HCT116 (cell line): ENCODE data around the gene CLIC3. TPM values are rescaled to one million over a fixed set of nuclear protein-coding genes. Genes with fewer than 3 reads are reported as not detected.

Experiments used
- ATAC-seq: fragments of 200-7000 bp; cut with Tn5 transposase; 2 replicates; pipeline ENCODE4 v1.9.1; 2020; ENCODE audit warnings: mild to moderate bottlenecking, moderate library complexity
- BruUV-seq: library from RNA; stranded (reverse); fragments of 400-500 nt; replicated peaks from 2 replicates; lab custom pipeline; 2021; lab: Mats Ljungman, UMichigan
- CTCF ChIA-PET: fragments of 300-600 bp; sonication (Branson Sonifier 250); formaldehyde crosslinking; loops from one replicate; lab custom pipeline; 2021; ENCODE audit warnings: antibody characterized with exemption; lab: Charles Lee
- POLR2A ChIA-PET: fragments of 300-600, 350-600 bp; sonication (Branson Sonifier 250); formaldehyde crosslinking; loops from one replicate; lab custom pipeline; 2021; ENCODE audit warnings: antibody characterized with exemption; lab: Charles Lee
- RAD21 ChIA-PET, 2 experiments: fragments of 300-600 bp; sonication (Branson Sonifier 250); formaldehyde crosslinking; loops; one replicate each; lab custom pipeline; 2023; ENCODE audit warnings: low total read pairs in 2 of 2; ENCODE audit not compliant: uncharacterized antibody in 2 of 2, unreplicated experiment in 2 of 2, low non-redundant PET in 1 of 2; lab: Charles Lee
- DNase-seq: peaks from one replicate; pipeline ENCODE4 v3.0.0-alpha.2; 2010; ENCODE audit warnings: low read depth, low spot score
- H2AFZ ChIP-seq: fragments of 200-600 bp; shearing (Covaris generic), sonication (generic); 2 replicates; pipeline ENCODE4 v1.6.1; 2017; ENCODE audit warnings: low read depth, mixed run types, mixed read lengths, antibody characterized with exemption, low read length; ENCODE audit not compliant: poor library complexity, severe bottlenecking
- H3K27ac ChIP-seq: 2 replicates; pipeline ENCODE4 v1.5.1; 2012; ENCODE audit warnings: low read depth, low read length
- H3K27me3 ChIP-seq: fragments of 200-600 bp; sonication (generic); 2 replicates; pipeline ENCODE4 v1.6.1; 2016; ENCODE audit warnings: mixed run types, low read length, mixed read lengths; ENCODE audit not compliant: insufficient read depth
- H3K36me3 ChIP-seq, 2 experiments: fragments of 200-500 bp in 1 of 2; fragments of 200-600 bp in 1 of 2; sonication (Bioruptor generic) in 1 of 2; sonication (generic) in 1 of 2; 2 replicates each; pipeline versions ENCODE4 v1.5.1 to v1.6.1; 2014 to 2016; ENCODE audit warnings: low read length in 2 of 2, inconsistent platforms in 1 of 2, mixed read lengths in 1 of 2, mixed run types in 1 of 2; ENCODE audit not compliant: insufficient read depth in 2 of 2, control insufficient read depth in 1 of 2
- H3K4me1 ChIP-seq, 2 experiments: fragments of 200-600 bp in 1 of 2; sonication (generic) in 1 of 2; 2 replicates each; pipeline versions ENCODE4 v1.5.1 to v1.6.1; 2012 to 2017; ENCODE audit warnings: low read length in 2 of 2, inconsistent platforms in 1 of 2, mild to moderate bottlenecking in 1 of 2, mixed read lengths in 1 of 2, mixed run types in 1 of 2, moderate library complexity in 1 of 2; ENCODE audit not compliant: insufficient read depth in 2 of 2, control insufficient read depth in 1 of 2
- H3K4me2 ChIP-seq: fragments of 200-600 bp; sonication (generic); 2 replicates; pipeline ENCODE4 v1.6.1; 2017; ENCODE audit warnings: mixed run types, low read length, mixed read lengths
- H3K4me3 ChIP-seq, 2 experiments: fragments of 200-600 bp in 1 of 2; sonication (generic) in 1 of 2; replicated peaks in 1 of 2; 2 replicates each; pipeline ENCODE4 v1.5.1; 2011 to 2016; ENCODE audit warnings: low read length in 2 of 2, control low read depth in 1 of 2, low read depth in 1 of 2, mild to moderate bottlenecking in 1 of 2, mixed read lengths in 1 of 2, mixed run types in 1 of 2
- H3K79me2 ChIP-seq: fragments of 200-600 bp; sonication (generic); 2 replicates; pipeline ENCODE4 v1.6.1; 2017; ENCODE audit warnings: mild to moderate bottlenecking, mixed run types, low read length, moderate library complexity, mixed read lengths; ENCODE audit not compliant: insufficient read depth
- H3K9ac ChIP-seq: fragments of 200-600 bp; sonication (generic); 2 replicates; pipeline ENCODE4 v1.6.1; 2016; ENCODE audit warnings: low read length, mixed read lengths
- H3K9me2 ChIP-seq: fragments of 200-600 bp; sonication (generic), shearing (Covaris generic); 2 replicates; pipeline ENCODE4 v1.6.1; 2017; ENCODE audit warnings: mixed run types, mild to moderate bottlenecking, moderate library complexity; ENCODE audit not compliant: insufficient read depth
- H3K9me3 ChIP-seq, 2 experiments: fragments of 200-500 bp in 1 of 2; fragments of 200-600 bp in 1 of 2; sonication (Bioruptor generic) in 1 of 2; sonication (generic) in 1 of 2; 2 replicates each; pipeline ENCODE4 v1.6.1; 2014 to 2017; ENCODE audit warnings: low read length in 2 of 2, mixed read lengths in 2 of 2, inconsistent platforms in 1 of 2, low read depth in 1 of 2, mild to moderate bottlenecking in 1 of 2, mixed run types in 1 of 2, moderate library complexity in 1 of 2; ENCODE audit not compliant: control insufficient read depth in 1 of 2, insufficient read depth in 1 of 2
- H4K20me1 ChIP-seq: fragments of 200-600 bp; sonication (generic), shearing (Covaris generic); 2 replicates; pipeline ENCODE4 v1.6.1; 2017; ENCODE audit warnings: mixed run types, mild to moderate bottlenecking, moderate library complexity; ENCODE audit not compliant: insufficient read depth
- ATF3 ChIP-seq: IDR thresholded peaks from 2 replicates; pipeline ENCODE4 v1.6.1; 2012
- CEBPB ChIP-seq: IDR thresholded peaks from 2 replicates; pipeline ENCODE4 v1.6.1; 2012; ENCODE audit warnings: low read depth
- CTCF ChIP-seq, 3 experiments: fragments of 200-600 bp in 1 of 3; sonication (generic) in 1 of 3; IDR thresholded peaks in 2 of 3; conservative IDR thresholded peaks in 1 of 3; 2 replicates each; pipeline ENCODE4 v1.5.1; 2012 to 2017; ENCODE audit warnings: low read depth in 2 of 3, low read length in 2 of 3, antibody characterized with exemption in 1 of 3, borderline replicate concordance in 1 of 3, control low read depth in 1 of 3, mild to moderate bottlenecking in 1 of 3, mixed read lengths in 1 of 3, mixed run types in 1 of 3, moderate library complexity in 1 of 3; ENCODE audit not compliant: insufficient read depth in 1 of 3
- EGR1 ChIP-seq: IDR thresholded peaks from 2 replicates; pipeline ENCODE4 v1.6.1; 2012; ENCODE audit warnings: low read depth
- ELF1 ChIP-seq: IDR thresholded peaks from 2 replicates; pipeline ENCODE4 v1.6.1; 2012; ENCODE audit warnings: low read depth, borderline replicate concordance
- EZH2 ChIP-seq: fragments of 200-600 bp; sonication (generic); IDR thresholded peaks from 2 replicates; pipeline ENCODE4 v1.6.1; 2017; ENCODE audit warnings: antibody characterized with exemption, mixed run types
- EZH2phosphoT487 ChIP-seq: fragments of 200-600 bp; IDR thresholded peaks from 2 replicates; pipeline ENCODE4 v1.6.1; 2018; ENCODE audit warnings: antibody characterized with exemption, borderline replicate concordance
- FOSL1 ChIP-seq: IDR thresholded peaks from 2 replicates; pipeline ENCODE4 v1.6.1; 2012; ENCODE audit warnings: low read depth
- JUND ChIP-seq: IDR thresholded peaks from 2 replicates; pipeline ENCODE4 v1.6.1; 2012
- MAX ChIP-seq: IDR thresholded peaks from 2 replicates; pipeline ENCODE4 v1.6.1; 2012
- POLR2A ChIP-seq: IDR thresholded peaks from 2 replicates; pipeline ENCODE4 v1.7.0; 2011; ENCODE audit warnings: borderline replicate concordance; ENCODE audit not compliant: insufficient read depth, insufficient read length; ENCODE audit errors: extremely low read depth
- POLR2AphosphoS5 ChIP-seq: IDR thresholded peaks from 2 replicates; pipeline ENCODE4 v1.6.1; 2011; ENCODE audit warnings: mild to moderate bottlenecking, low read depth, low read length, moderate library complexity
- RAD21 ChIP-seq: IDR thresholded peaks from 2 replicates; pipeline ENCODE4 v1.6.1; 2012; ENCODE audit warnings: low read depth, mild to moderate bottlenecking
- SIN3A ChIP-seq: IDR thresholded peaks from 2 replicates; pipeline ENCODE4 v1.6.1; 2012; ENCODE audit warnings: low read depth
- SP1 ChIP-seq: IDR thresholded peaks from 2 replicates; pipeline ENCODE4 v1.6.1; 2012; ENCODE audit warnings: low read depth
- SRF ChIP-seq: IDR thresholded peaks from 2 replicates; pipeline ENCODE4 v1.6.1; 2012; ENCODE audit warnings: low read depth
- YY1 ChIP-seq: IDR thresholded peaks from 2 replicates; pipeline ENCODE4 v1.6.1; 2011; ENCODE audit warnings: low read length, low read depth, moderate library complexity, mild to moderate bottlenecking; ENCODE audit not compliant: insufficient replicate concordance; ENCODE audit errors: extremely low read depth
- ZBTB33 ChIP-seq: IDR thresholded peaks from 2 replicates; pipeline ENCODE4 v1.6.1; 2011; ENCODE audit warnings: mild to moderate bottlenecking, low read length, moderate library complexity; ENCODE audit not compliant: insufficient replicate concordance; ENCODE audit errors: extremely low read depth
- ZFX ChIP-seq: fragments of 450-650 bp; IDR thresholded peaks from 2 replicates; pipeline ENCODE4 v1.6.1; 2017
- ZNF274 ChIP-seq: fragments of 200-500 bp; sonication (Bioruptor generic); IDR thresholded peaks from 2 replicates; pipeline ENCODE4 v1.6.1; 2014; ENCODE audit warnings: mild to moderate bottlenecking, low read depth, low read length, inconsistent platforms
- intact Hi-C: fragments of 100-400 bp; cut with micrococcal nuclease; formaldehyde crosslinking; loops from 2 replicates; pipeline ENCODE4 v1.10.0; 2022
- total RNA-seq: library from RNA; stranded (reverse); gene quantifications from one replicate; pipeline ENCODE4 v1.2.1, GENCODE V29; 2021; ENCODE audit not compliant: unreplicated experiment

CLIC3 gene
- total RNA-seq, 1 experiment from 2014 or later, result 8.4 TPM

GRCh38 chr9:136962701-136963248 lies 33.6 kb downstream of the CLIC3 start:
- ATAC-seq, result no peak
- H4K20me1 ChIP-seq, result no peaks in the 10 kb centered on the region
- TF ChIP-seq ATF3 (no peak), EZH2phosphoT487 (no peak), POLR2A (no peak), JUND (no peak), SRF (no peak), ZNF274 (no peak), MAX (no peak), CEBPB (no peak), ZBTB33 (no peak), FOSL1 (no peak), SIN3A (no peak), YY1 (no peak), EGR1 (no peak), ELF1 (no peak), EZH2 (no peak), CTCF (IDR thresholded peaks at IDR 0.05 in 2 of 3, conservative IDR thresholded peaks at IDR 0.05 in 1 of 3; ENCODE audit: borderline replicate concordance in 1 of 3, insufficient read depth in 1 of 3, low read depth in 2 of 3, low read length in 2 of 3) (no peak), RAD21 (no peak), SP1 (no peak), POLR2AphosphoS5 (no peak), ZFX (no peak)
- TF ChIP-seq, all 23 proteins: peak for 0
- ChIA-PET RAD21 (no interaction called here), CTCF (interaction anchor here (1.6 kb wide), 1 partner anchor 15 kb away, joined by 3 read pairs; no protein-coding TSS in a partner anchor), POLR2A (no interaction called here)
- Histone ChIP-seq H3K4me2 (no peak overlapping the region), H2AFZ (no peak overlapping the region), H3K27ac (no peak overlapping the region), H3K9me3 (no peaks in the 10 kb centered on the region), H3K36me3 (no peaks in the 10 kb centered on the region), H3K4me1 (peaks cover 11 to 28% of the 10 kb centered on the region in 2 experiments), H3K27me3 (no peaks in the 10 kb centered on the region), H3K9ac (no peak overlapping the region), H3K79me2 (no peaks in the 10 kb centered on the region), H3K9me2 (no peaks in the 10 kb centered on the region), H3K4me3 (no peak overlapping the region)
- intact Hi-C loops, result no loop called here
- DNase-seq, result no peak
- BruUV-seq, result no TSS peak
